ENCODE results near the gene PAK5.

Gene PAK5

DNA sequence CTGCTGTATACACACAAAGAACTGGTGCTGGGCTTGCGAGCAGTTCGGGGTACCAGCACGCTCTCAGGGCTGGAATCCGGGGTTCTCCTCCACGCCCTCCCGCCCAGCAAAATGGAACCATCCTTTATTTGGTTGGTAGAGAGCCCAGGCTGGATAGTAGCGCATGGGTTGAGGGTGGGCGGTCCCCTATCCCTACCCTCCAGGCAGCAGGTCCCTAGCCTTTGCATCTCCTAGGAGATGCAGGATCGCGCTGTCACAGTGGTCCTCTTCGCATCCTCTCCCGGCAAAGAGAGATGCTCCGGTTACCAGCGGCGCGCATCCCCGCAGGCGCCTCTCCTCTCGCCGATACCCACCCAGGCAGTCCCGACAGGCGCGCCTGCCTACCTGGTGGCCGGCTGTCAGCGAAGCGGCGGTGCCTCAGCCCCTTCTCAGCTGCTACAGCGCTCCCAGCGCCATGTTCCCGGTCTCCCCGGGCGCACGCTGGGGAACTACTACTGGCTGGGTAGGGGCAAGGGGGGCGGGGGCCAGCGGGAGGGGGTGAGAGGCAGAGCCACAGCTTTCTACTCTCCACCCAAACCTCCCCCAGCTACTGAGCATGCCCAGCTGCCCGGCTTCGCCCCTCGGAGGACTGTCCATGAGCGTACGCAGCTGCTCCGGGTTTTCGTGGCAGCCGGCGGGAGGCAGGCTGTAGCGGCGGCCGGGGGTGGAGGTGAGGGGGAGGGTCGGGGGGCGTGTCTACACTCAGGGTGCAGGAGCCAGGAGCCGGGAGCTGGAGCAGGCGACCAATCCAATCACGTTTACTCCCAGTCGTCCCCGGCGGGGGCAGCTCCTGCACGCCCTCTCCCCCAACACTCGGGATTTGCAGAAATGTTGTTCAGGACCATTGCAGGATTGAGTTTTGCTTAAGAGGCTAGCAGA lies at the start of gene PAK5:
TSS of gene PAK5 (minus strand) at position 699 of the 918 bp plus-strand sequence. CDS start 194,748 bp downstream, outside the sequence.
- peak; percentile 95 for DNase-seq

DNA sequence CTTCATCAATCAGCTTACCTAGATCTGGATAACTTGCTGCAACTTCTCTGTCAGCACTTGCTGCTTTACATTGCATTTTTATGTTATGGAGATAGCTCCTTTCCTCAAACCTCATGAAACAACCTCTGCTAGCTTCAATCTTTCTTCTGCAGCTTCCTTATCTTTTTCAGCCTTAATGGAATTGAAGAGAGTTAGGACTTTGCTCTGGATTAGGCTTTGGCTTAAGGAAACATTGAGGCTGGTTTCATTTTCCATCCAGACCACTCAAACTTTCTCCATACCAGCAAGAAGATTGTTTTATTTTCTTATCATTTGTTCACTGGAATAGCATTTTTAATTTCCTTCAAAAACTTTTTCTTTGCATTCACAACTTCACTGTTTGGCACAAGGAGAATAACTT lies 48.8 kb upstream of the PAK5 start:
- no peak for DNase-seq

DNA sequence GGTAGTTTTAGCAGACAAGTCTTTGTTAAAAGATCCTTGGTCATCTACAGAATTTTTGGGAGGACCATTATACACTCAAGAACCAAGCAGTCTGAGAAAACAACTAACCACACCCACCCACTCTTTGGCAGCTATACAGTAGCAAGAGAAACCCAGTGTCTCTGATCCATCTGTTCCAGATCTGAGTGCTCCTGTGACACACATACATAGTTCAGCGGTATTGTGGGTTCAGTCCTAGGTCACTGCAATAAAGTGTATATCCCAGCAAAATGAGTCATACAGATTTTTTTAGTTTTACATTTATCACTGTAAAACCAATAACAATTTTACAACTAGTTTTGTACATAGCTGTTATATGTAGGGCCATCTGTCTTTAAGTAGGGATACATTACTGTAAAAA lies 47.4 kb upstream of the PAK5 start:
- DNase-seq: no peak

DNA sequence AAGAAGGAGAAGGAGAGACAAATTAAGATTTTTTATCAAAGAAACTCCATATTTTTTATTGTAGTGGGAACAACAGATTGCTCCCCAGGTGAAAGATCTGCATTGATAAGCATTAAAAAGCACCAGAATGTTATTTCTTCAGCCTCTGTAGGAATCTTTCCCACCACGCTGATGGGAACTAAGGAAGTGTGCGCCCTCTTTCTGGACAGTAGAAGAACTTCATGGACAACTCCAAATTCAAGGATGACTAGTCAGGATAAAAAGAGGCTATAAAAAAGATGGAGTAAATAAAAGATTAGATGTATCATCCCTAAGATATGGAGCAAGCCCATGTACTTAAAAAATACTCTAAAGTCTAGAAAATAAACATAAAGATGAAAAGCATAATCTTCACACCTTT lies 45.8 kb upstream of the PAK5 start:
- DNase-seq: no peak

DNA sequence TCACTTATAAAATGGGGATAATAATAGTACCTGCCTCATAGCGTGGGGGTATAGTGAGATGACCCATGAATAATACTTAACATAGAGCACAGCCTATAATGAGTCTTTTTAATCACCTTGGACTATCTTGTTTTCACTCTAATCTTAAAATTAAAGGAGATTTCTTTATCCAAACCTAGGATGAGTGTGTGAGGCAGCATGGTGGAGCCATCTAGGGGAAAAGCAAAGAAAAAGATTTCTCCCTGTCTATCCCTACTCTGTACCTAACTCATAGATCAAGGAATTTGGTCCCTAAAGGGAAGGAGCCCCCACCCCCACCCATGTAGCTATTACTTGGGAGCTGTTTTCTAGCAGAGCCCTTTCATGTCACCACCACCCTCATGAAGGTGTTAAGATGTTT lies 45.2 kb upstream of the PAK5 start:
- no peak for DNase-seq

DNA sequence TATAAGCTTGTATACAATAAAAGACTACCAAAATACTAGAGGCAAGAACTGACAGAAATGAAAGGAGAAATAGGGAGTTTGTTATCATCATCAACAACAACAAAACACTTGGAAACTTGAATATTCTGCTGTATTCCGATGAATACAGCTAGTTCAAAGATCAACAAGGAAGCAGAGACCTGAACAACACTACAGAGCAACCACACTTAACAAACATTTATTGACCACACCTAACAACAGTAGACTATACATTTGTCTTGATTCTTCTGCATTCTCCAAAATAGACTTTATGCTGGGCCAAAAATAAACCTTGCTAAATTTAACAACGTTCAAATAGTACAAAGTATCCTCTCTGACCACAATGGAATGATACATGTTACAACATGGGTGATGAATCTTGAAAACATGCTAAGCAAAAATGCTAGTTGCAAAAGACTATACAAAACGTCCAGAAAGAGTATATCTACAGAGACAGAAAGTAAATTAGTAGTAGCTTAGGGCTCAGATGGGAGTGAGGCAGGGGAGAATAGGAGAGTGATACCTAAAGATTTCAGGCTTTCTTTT lies 39.1 kb upstream of the PAK5 start:
- DNase-seq: no peak

DNA sequence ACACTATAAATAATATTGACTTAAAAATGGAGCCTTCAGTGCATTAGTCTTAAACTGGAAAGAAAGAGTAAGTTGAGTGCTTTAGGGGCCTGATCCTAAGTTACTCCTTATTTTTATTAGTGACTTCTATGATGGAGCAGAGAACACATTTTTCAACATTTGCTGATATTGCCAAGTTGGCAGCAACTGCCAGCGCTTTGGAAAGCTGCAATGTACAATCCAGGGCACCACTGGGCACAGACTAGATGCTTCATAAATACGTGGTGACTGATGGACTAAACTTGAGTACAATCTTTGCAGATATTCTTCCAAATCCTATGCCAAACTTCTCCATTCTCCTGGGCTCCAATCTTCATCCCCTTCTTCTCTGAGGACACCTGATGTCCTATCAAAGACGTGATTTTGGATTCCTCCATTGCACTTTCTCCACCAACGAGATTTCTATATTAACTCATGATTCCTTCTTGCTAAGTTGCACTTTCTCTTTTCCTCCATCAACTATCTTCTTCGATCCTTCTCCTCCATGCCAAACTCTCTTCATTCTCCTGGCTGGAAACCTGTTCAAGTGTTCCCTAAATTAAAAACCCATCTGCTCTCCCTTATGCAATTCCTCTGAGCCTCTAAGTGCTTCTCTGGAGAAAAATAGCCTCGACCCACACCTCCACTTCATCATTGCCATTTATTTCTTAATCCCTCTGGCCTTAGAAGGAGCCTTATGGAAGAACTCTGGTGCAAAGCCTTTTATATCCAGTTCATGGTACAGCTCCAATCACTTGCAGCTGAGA lies 28.5 kb upstream of the PAK5 start:
- no peak for DNase-seq

DNA sequence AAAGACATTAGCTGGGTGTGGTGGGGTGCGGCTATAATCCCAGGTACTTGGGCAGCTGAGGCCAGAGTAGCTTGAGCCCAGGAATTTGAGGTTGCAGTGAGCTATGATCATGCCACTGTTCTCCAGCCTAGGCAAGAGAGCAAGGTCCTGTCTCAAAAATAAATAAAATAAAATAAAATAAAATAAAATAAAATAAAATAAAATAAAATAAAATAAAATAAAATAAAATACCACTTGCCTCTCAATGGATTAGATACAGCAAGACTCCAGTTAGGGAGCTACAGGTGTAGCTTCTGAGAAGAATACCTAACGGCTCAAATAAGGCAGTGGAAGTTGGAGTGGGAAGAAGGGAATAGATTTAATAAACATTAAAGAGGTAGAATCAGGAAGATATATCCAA lies 13.7 kb upstream of the PAK5 start:
- no peak for DNase-seq

DNA sequence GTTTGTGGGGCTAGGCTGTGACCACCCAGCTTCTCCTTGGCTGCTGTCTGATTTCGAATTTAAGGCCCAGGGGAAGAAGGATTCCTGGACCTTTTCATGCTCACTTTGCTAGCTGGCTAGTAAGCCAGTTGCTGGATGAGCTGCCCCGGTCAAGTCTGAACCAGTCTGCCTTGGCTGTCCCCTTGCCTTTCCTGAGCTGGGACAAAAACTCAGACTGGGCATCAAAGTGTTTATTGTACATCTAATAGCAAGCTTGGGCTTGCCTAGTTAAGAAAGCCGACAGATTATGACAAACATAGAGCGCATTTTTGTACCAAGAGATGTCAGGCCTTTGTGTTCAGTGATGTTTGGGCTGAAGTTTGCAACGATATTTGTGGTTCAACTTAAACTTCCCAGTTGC lies 750 bp upstream of the PAK5 start:
- no peak for DNase-seq

DNA sequence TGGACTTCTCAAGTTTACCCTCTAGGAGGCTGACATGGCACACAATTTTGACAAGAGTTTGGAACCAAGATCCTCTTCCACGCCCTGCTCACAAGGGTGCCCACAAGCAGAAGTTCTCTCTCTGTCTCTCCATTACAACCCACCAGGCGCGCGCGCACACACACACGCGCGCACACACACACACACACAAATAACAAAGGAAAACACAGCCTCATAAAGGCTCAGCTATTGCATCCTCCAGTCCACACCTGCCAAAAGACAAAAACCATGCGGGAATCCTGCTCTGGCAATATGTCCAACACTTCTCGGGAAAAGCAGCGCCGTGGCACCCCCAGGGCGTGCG lies 870 bp downstream of the PAK5 start:
- no peak for DNase-seq

DNA sequence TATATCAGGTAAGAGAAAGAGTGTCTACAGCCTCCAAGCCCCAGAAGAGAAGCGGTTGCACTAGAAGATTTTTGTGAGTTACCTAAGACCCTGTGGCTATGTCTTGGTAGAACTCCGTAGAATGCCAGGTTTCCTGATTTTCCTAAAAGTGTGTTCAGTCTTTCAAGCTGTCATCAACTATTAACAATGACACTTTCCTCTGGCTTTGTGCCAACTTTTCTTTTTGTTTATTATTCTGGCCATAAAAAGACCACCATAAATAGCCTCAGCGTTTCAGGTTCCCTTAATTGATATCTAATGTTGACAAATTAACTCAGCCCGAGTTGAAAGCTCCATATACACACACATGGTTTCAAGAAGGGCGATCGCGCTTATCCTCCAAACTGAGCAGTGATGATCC lies 1.2 kb downstream of the PAK5 start:
- peak; percentile 47 for DNase-seq

DNA sequence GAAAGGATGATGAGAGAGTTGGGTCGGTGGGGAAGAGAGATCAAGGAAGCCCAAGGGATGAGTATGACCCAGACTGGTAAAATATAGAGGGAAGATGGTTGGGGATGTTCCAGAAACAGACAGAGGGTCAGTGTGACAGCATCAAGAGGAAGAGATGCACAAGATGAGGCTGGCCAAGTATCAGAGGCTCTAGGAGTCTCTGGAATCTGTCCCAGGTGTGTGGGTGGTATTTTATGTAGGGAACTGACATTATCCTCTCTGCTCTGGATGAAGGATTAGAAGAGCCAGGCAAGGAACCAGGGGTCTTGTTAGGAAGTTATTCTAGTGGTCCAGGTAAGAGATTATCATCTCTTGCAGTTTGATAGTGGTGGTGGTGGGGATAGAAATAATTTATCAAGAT lies 3.6 kb downstream of the PAK5 start:
- DNase-seq: no peak

DNA sequence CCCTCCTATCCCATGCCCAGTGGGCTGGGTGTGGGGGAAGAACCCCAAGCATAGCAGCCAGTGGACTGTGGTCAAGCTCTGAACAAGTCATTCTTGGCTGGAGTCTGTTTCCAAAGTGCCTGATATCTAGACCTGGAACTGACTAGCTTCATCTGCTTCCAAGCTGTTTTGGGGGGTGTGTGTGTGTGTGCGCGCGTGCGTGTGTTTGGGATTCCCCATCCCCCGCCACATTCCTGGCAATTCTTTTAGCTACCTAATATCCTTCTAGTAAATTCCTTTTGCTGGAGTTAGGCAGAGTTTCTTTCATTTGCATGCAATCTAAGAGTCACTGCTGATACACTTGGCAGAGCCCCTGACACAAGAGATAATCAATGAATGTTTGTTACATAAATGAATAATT lies 7.8 kb downstream of the PAK5 start:
- DNase-seq: no peak

DNA sequence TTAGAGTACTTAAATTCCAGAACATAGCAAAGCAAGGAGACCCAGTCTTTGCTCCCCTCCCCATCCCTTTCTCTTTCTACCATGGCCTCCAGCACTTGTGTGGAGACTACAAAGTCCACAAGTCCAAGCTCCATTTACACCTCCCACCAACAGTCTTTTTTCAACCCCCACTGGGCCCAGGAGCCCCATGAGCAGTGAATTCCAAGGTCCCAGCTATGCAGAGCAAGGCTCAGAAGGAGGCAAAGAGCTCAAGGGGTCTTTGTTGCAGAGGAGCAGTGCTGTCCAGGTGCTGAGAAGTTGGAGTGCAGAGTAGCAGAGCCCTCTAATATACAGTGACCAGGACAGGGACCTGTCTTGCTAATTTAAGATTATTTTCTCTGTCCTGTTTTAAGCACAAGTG lies 9.0 kb downstream of the PAK5 start:
- no peak for DNase-seq

DNA sequence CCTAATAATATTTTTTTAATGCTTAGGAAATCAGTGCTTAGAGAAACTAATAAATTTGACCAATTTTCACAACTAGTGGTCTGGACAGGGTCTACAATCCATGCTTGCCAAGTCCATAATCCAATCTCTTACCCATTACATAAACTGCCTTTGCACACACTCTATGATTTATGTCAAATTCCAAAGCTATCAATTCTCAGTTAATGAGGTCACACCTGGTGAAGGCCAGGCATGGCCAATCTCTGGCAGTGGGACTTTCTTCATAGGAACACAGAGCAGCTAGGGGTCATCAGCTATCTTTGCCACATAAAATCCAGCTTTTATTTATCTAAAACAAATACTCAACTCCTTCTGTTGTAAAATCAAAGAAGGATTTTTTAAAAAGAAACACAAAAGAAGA lies 21.2 kb downstream of the PAK5 start:
- DNase-seq: no peak

DNA sequence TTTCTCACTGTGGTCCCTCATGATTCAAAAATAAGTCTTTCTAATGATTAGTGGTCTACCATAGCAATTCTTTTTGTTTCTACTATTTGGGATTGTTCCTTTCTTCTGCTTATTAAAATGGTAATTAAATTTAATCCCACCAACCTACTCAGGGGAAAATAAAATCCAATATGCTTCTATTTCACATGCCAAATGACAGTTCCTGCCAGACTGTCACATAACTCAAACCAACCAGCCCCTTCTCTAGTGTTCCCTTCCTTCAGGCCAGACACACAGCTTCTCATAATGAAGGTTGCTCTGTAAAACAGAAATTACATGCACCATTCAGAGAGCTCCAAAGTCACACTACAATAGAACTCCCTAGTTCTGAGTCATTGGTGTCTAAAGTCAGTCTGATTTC lies 23.2 kb downstream of the PAK5 start:
- DNase-seq: no peak

DNA sequence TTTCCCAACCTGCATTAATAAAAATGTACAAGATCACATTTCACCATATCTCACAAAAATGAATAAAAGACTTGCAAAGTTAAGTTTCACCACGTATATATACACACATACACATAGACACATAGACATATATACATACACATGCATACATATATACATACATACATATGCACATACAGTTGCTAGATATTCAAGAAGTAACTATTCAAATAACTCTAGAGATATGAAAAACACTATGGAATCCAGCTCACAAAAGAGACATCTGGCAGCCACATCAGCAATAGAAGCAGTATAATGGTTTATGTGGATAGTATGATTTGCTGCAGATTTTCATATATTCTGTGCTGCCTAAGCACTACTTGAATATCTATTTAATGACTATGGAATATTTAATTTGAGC lies 28.1 kb downstream of the PAK5 start:
- DNase-seq: no peak

DNA sequence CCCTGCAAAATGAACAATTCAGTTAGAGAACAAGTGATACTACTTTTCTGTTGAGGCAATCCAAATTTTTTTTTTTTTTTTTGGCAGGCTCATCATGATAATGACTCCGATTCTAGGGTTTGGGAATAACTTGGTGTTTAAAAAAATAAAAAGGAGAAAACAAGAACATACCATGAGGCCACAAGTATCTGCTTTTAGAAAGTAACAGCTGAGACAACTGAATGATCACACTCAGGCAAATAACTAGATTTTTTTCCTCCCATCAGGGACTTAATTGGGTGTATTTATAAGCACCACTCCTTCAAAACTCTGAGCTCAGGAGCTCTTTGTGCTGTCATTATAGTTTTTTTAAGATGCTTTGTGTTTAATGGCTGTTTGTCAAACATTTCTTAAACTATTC lies 29.6 kb downstream of the PAK5 start:
- no peak for DNase-seq

DNA sequence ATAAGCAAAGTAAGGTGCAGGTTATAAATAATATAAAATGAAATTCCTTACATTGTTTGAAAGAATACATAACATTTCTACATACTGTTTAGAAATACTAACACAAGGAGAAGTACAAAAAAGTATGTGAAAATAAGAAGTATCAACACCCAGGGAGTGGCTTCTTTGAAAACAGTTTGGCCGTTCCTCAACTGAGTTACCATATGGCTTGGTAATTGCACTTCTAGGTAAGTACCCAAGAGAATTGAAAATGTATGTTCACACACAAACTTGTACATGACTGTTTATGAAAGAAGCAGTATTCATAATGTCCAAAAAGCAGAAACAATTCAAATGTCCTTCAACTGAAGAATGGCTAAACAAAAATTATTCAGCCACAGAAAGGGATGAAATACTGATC lies 30.7 kb downstream of the PAK5 start:
- DNase-seq: no peak

DNA sequence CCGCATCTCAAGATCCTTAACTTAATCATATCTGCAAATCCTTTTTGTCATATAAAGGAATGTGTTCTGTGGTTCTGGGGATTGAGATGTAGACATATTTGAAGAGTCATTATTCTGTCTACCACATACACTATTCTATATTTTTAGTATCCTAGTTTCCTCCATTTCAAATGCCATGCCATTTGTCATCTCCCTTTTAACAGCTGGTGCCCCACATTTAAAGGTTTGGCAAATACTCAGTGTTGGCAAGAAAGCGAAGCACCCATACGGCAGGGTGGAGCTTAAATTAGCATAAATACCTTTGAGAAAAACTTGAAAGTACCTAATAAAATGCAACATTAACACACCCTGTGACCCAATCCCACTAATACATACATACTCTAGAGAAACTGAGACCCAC lies 31.7 kb downstream of the PAK5 start:
- DNase-seq: no peak

DNA sequence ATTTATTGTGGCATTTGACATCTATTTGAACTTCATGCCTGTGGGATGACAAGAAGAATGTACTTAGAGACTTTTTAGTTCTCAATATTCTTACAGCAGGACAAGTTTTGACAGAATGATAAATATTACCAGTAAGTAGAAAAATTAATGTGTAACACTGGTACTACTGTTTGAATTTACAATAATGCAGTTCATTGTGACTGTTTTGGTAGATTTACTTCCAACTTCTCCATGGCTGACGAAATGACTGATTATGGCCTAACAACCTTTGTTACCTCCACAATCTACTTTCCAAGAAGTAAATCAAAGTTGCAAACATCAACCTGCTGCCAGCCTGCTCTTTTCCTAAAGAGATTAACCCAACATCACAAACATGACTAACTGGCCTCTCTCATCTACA lies 38.5 kb downstream of the PAK5 start:
- DNase-seq: no peak

DNA sequence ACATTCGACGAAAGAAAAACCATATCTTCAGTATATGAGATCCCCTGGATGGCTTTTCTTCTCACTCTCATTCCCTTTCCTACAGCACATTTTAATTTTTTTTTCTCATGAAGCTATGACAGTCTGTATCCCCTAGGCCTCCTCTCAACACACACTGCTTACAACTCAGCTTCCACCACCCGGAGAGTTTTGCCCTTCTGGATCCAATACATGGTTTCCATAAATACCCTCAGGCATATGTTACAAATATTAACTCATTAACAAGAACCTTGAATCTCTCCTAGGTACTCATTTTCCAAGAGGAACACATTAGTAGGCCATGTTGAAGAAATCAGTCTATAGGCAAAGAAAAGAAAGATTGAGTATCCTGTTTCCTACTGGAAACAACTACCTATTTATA lies 44.0 kb downstream of the PAK5 start:
- DNase-seq: no peak

DNA sequence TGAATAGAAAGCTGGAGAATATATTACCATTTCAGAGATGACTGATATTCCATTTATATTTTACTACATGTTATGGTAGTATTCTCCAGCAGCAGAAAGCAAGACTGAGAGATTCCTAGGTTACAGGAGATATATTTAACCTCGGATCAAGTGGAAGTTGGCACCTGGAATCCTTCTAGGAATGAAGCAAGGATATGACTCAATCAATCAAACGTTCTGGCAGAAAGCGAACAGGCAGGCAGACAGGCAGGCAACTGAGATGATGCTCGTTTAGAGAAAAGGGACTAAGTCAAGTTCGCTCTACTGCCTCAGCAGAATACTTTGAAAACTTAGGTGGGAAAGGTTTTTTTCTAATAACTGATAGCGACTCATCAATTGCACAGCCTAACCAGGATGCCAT lies 46.2 kb downstream of the PAK5 start:
- no peak for DNase-seq

DNA sequence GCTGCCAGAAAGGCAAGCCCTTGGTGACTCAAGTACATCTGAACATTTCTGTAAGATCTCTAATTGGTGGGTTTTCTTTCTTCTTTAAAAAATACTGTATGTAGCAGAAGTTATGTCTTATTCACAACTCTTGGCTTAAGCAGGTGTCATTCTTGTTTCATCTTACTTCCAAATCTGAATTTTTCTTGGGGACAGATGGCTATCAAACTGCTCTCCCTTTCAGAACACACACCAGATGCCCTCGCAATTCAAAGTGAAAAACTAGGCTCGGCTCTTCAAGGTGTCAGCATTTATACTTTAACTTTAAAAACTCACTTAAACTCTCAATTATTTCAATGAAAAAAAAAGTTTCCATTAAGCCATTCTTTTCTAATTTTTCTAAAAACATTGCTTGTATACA lies 49.7 kb downstream of the PAK5 start:
- DNase-seq: no peak

Data from NCI-H1105 (cell line).